ENCODE data around the gene TENM4.

Gene TENM4

GRCh38 chr11:78741741-78742140 lies 699.1 kb downstream of the TENM4 start:
- no peak overlapping the region for H3K27ac ChIP-seq (ENCODE audit: low read length)
- no peaks in the 10 kb centered on the region for H3K4me1 ChIP-seq (ENCODE audit: control insufficient read depth in 1 of 2, insufficient read depth in 2 of 2, low read length in 2 of 2)
- H3K36me3 ChIP-seq (ENCODE audit: control insufficient read depth in 1 of 2, insufficient read depth in 2 of 2, low read length in 2 of 2), result no peaks in the 10 kb centered on the region
- H3K9me3 ChIP-seq (ENCODE audit: control insufficient read depth in 1 of 2, low read length in 2 of 2), result no peaks in the 10 kb centered on the region
- H3K4me3 ChIP-seq (ENCODE audit: low read depth in 1 of 2, low read length in 2 of 2), result no peak overlapping the region
- no peaks in the 10 kb centered on the region for H3K27me3 ChIP-seq (ENCODE audit: low read depth, low read length)

- no peaks in the 10 kb centered on the region for H3K9me3 ChIP-seq (ENCODE audit: control insufficient read depth in 1 of 2, low read length in 2 of 2)
- no peaks in the 10 kb centered on the region for H3K36me3 ChIP-seq (ENCODE audit: control insufficient read depth in 1 of 2, insufficient read depth in 2 of 2, low read length in 2 of 2)
- H3K4me3 ChIP-seq (ENCODE audit: low read depth in 1 of 2, low read length in 2 of 2), result no peak overlapping the region
- no peaks in the 10 kb centered on the region for H3K4me1 ChIP-seq (ENCODE audit: control insufficient read depth in 1 of 2, insufficient read depth in 2 of 2, low read length in 2 of 2)
- H3K27me3 ChIP-seq (ENCODE audit: low read depth, low read length), result no peaks in the 10 kb centered on the region
- no peak overlapping the region for H3K27ac ChIP-seq (ENCODE audit: low read length)
Observed at GRCh38 chr11:78740199-78741071, 700.4 kb downstream of the TENM4 start.

GRCh38 chr11:78737891-78738290 lies 702.9 kb downstream of the TENM4 start:
- Histone ChIP-seq H3K4me1 (ENCODE audit: control insufficient read depth in 1 of 2, insufficient read depth in 2 of 2, low read length in 2 of 2) (no peaks in the 10 kb centered on the region), H3K36me3 (ENCODE audit: control insufficient read depth in 1 of 2, insufficient read depth in 2 of 2, low read length in 2 of 2) (no peaks in the 10 kb centered on the region), H3K4me3 (ENCODE audit: low read depth in 1 of 2, low read length in 2 of 2) (no peak overlapping the region), H3K27me3 (ENCODE audit: low read depth, low read length) (no peaks in the 10 kb centered on the region), H3K27ac (ENCODE audit: low read length) (no peak overlapping the region), H3K9me3 (ENCODE audit: control insufficient read depth in 1 of 2, low read length in 2 of 2) (no peaks in the 10 kb centered on the region)

GRCh38 chr11:78737301-78737700 lies 703.5 kb downstream of the TENM4 start:
- no peaks in the 10 kb centered on the region for H3K9me3 ChIP-seq (ENCODE audit: control insufficient read depth in 1 of 2, low read length in 2 of 2)
- H3K27ac ChIP-seq (ENCODE audit: low read length), result no peak overlapping the region
- no peak overlapping the region for H3K4me3 ChIP-seq (ENCODE audit: low read depth in 1 of 2, low read length in 2 of 2)
- no peaks in the 10 kb centered on the region for H3K4me1 ChIP-seq (ENCODE audit: control insufficient read depth in 1 of 2, insufficient read depth in 2 of 2, low read length in 2 of 2)
- H3K27me3 ChIP-seq (ENCODE audit: low read depth, low read length), result no peaks in the 10 kb centered on the region
- no peaks in the 10 kb centered on the region for H3K36me3 ChIP-seq (ENCODE audit: control insufficient read depth in 1 of 2, insufficient read depth in 2 of 2, low read length in 2 of 2)

GRCh38 chr11:78735711-78736110 lies 705.1 kb downstream of the TENM4 start:
- no peaks in the 10 kb centered on the region for H3K36me3 ChIP-seq (ENCODE audit: control insufficient read depth in 1 of 2, insufficient read depth in 2 of 2, low read length in 2 of 2)
- H3K4me3 ChIP-seq (ENCODE audit: low read depth in 1 of 2, low read length in 2 of 2), result no peak overlapping the region
- no peaks in the 10 kb centered on the region for H3K27me3 ChIP-seq (ENCODE audit: low read depth, low read length)
- no peak overlapping the region for H3K27ac ChIP-seq (ENCODE audit: low read length)
- H3K9me3 ChIP-seq (ENCODE audit: control insufficient read depth in 1 of 2, low read length in 2 of 2), result no peaks in the 10 kb centered on the region
- no peaks in the 10 kb centered on the region for H3K4me1 ChIP-seq (ENCODE audit: control insufficient read depth in 1 of 2, insufficient read depth in 2 of 2, low read length in 2 of 2)

- no peaks in the 10 kb centered on the region for H3K27me3 ChIP-seq (ENCODE audit: low read depth, low read length)
- no peak overlapping the region for H3K4me3 ChIP-seq (ENCODE audit: low read depth in 1 of 2, low read length in 2 of 2)
- no peaks in the 10 kb centered on the region for H3K36me3 ChIP-seq (ENCODE audit: control insufficient read depth in 1 of 2, insufficient read depth in 2 of 2, low read length in 2 of 2)
Observed at GRCh38 chr11:78733031-78733430, 707.8 kb downstream of the TENM4 start.

GRCh38 chr11:78732246-78732645 lies 708.6 kb downstream of the TENM4 start:
- no peak overlapping the region for H3K4me3 ChIP-seq (ENCODE audit: low read depth in 1 of 2, low read length in 2 of 2)
- H3K4me1 ChIP-seq (ENCODE audit: control insufficient read depth in 1 of 2, insufficient read depth in 2 of 2, low read length in 2 of 2), result no peaks in the 10 kb centered on the region
- no peak overlapping the region for H3K27ac ChIP-seq (ENCODE audit: low read length)
- no peaks in the 10 kb centered on the region for H3K27me3 ChIP-seq (ENCODE audit: low read depth, low read length)
- no peaks in the 10 kb centered on the region for H3K9me3 ChIP-seq (ENCODE audit: control insufficient read depth in 1 of 2, low read length in 2 of 2)
- no peaks in the 10 kb centered on the region for H3K36me3 ChIP-seq (ENCODE audit: control insufficient read depth in 1 of 2, insufficient read depth in 2 of 2, low read length in 2 of 2)

More at GRCh38 chr11:78733031-78733430, 707.8 kb downstream of the TENM4 start:
- no peak overlapping the region for H3K27ac ChIP-seq (ENCODE audit: low read length)
- H3K9me3 ChIP-seq (ENCODE audit: control insufficient read depth in 1 of 2, low read length in 2 of 2), result no peaks in the 10 kb centered on the region
- H3K4me1 ChIP-seq (ENCODE audit: control insufficient read depth in 1 of 2, insufficient read depth in 2 of 2, low read length in 2 of 2), result no peaks in the 10 kb centered on the region

- H3K27me3 ChIP-seq (ENCODE audit: low read depth, low read length), result no peaks in the 10 kb centered on the region
- H3K4me1 ChIP-seq (ENCODE audit: control insufficient read depth in 1 of 2, insufficient read depth in 2 of 2, low read length in 2 of 2), result no peaks in the 10 kb centered on the region
- no peak overlapping the region for H3K27ac ChIP-seq (ENCODE audit: low read length)
- H3K9me3 ChIP-seq (ENCODE audit: control insufficient read depth in 1 of 2, low read length in 2 of 2), result no peaks in the 10 kb centered on the region
- H3K36me3 ChIP-seq (ENCODE audit: control insufficient read depth in 1 of 2, insufficient read depth in 2 of 2, low read length in 2 of 2), result no peaks in the 10 kb centered on the region
- no peak overlapping the region for H3K4me3 ChIP-seq (ENCODE audit: low read depth in 1 of 2, low read length in 2 of 2)
Observed at GRCh38 chr11:78731027-78731426, 709.8 kb downstream of the TENM4 start.

GRCh38 chr11:78730267-78730824 lies 710.5 kb downstream of the TENM4 start:
- Histone ChIP-seq H3K27ac (ENCODE audit: low read length) (no peak overlapping the region), H3K4me3 (ENCODE audit: low read depth in 1 of 2, low read length in 2 of 2) (no peak overlapping the region), H3K36me3 (ENCODE audit: control insufficient read depth in 1 of 2, insufficient read depth in 2 of 2, low read length in 2 of 2) (no peaks in the 10 kb centered on the region), H3K27me3 (ENCODE audit: low read depth, low read length) (no peaks in the 10 kb centered on the region), H3K9me3 (ENCODE audit: control insufficient read depth in 1 of 2, low read length in 2 of 2) (no peaks in the 10 kb centered on the region), H3K4me1 (ENCODE audit: control insufficient read depth in 1 of 2, insufficient read depth in 2 of 2, low read length in 2 of 2) (no peaks in the 10 kb centered on the region)

- H3K4me1 ChIP-seq (ENCODE audit: control insufficient read depth in 1 of 2, insufficient read depth in 2 of 2, low read length in 2 of 2), result no peaks in the 10 kb centered on the region
- H3K9me3 ChIP-seq (ENCODE audit: control insufficient read depth in 1 of 2, low read length in 2 of 2), result no peaks in the 10 kb centered on the region
- no peak overlapping the region for H3K4me3 ChIP-seq (ENCODE audit: low read depth in 1 of 2, low read length in 2 of 2)
- no peaks in the 10 kb centered on the region for H3K36me3 ChIP-seq (ENCODE audit: control insufficient read depth in 1 of 2, insufficient read depth in 2 of 2, low read length in 2 of 2)
- no peak overlapping the region for H3K27ac ChIP-seq (ENCODE audit: low read length)
- no peaks in the 10 kb centered on the region for H3K27me3 ChIP-seq (ENCODE audit: low read depth, low read length)
Observed at GRCh38 chr11:78727816-78728215, 713.0 kb downstream of the TENM4 start.

- no peaks in the 10 kb centered on the region for H3K4me1 ChIP-seq (ENCODE audit: control insufficient read depth in 1 of 2, insufficient read depth in 2 of 2, low read length in 2 of 2)
- H3K27ac ChIP-seq (ENCODE audit: low read length), result no peak overlapping the region
- H3K9me3 ChIP-seq (ENCODE audit: control insufficient read depth in 1 of 2, low read length in 2 of 2), result no peaks in the 10 kb centered on the region
- no peaks in the 10 kb centered on the region for H3K27me3 ChIP-seq (ENCODE audit: low read depth, low read length)
- no peaks in the 10 kb centered on the region for H3K36me3 ChIP-seq (ENCODE audit: control insufficient read depth in 1 of 2, insufficient read depth in 2 of 2, low read length in 2 of 2)
- no peak overlapping the region for H3K4me3 ChIP-seq (ENCODE audit: low read depth in 1 of 2, low read length in 2 of 2)
Observed at GRCh38 chr11:78725200-78725599, 715.6 kb downstream of the TENM4 start.

Data from muscle layer of duodenum (tissue), 2 donors.